T-helper 2 cell treated with Interferon-gamma antibody and Interleukin-4, amounts not matched to agents 100 ng/mL and 5 ng/mL, for 36 hours (primary cell): Measurements from ENCODE around the gene ARL4D. TPM values are rescaled to one million over a fixed set of nuclear protein-coding genes. Genes with fewer than 3 reads are reported as not detected.
"Not testable (repeated sequence)": the region's sequence is repeated elsewhere in the genome, so short reads cannot be mapped to it uniquely, and the experiment has no call there.

Experiments used
- intact Hi-C: fragments of 100-400 bp; cut with micrococcal nuclease; formaldehyde crosslinking; loops from one replicate; pipeline ENCODE4 v1.15.1; 2023
- total RNA-seq: library from RNA; stranded (reverse); gene quantifications from 2 replicates; pipeline ENCODE4 v1.2.3, GENCODE V29; 2022

ARL4D gene
- total RNA-seq, 1 donor from 2014 or later, result 5.6 TPM

DNA sequence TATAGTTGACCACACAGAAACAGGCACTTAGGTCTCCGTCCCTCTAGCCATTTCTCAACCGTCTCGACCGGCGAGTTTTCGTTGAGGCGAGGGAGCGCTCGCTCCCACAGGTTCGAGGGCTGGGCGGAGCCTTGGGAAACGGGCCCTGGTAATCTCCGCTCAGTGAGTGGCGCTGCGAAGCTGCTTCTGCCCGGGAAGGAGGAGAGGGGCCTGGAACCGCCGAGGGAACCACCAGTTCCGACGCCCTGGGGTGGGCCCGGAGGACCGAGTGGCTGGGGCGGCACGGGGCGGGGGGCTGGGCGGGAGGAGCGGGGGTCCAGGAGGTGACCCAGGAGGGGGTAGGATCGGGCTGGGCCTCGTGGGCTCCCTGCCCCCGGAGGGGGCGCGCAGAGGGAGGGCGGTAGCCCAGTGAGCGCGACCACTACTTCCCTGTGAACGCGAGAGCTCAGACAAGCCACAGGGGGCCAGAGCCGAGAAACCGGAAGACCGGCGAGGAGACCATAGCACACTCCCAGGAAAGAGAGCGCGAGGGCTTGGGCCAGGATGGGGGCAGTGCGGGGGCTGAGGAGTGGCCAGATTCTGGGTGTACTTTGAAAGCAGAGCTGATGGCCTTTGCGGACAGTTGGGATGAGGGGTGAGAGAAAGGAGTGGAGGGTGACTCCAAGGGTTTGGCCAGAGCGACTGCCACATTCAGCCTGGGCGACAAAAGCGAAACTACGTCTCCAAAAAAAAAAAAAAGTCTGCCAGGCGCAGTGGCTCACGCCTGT is 29.9 kb upstream of the ARL4D start:
- intact Hi-C loops, result loop anchor here (1.0 to 10.0 kb wide), 2 partner anchors 20 to 176 kb away; partner anchors contain the start of gene ETV4

GRCh38 chr17:43369986-43370385 is 28.8 kb upstream of the ARL4D start:
- intact Hi-C loops, result loop anchor here (10.0 kb wide), 1 partner anchor 175 kb away; the partner anchor contains the start of gene ETV4

- intact Hi-C loops, result no loop called here
Measured at GRCh38 chr17:43371227-43371821, 27.5 kb upstream of the ARL4D start.

DNA sequence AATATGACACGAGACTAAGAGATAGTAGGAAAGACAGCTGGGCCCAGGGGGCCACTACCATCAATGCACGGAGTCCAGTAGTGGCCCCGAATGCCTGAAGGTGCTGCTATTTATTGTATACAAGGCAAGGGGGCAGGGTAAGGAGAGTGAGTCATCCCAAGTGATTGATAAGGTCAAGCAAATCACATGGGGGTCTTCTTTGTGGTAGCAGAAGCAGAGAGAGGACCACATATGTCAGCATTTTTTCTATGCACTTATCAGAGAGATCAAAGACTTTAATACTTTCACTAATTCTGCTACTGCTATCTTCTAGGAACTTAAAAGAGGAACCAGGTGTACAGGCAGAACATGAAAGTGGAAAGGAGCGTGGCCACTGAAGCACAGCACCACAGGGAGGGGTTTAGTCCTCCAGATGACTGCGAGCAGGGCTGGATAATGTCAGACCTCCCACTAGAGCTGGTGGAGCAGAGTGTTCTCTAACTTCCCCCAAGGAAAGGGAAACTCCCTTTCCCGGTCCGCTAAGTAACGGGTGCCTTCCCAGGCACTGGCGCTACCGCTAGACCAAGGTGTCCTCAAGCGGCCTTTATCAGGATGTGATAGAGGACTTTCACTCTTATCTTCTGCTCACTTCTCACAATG is 26.4 kb upstream of the ARL4D start:
- intact Hi-C loops, result no loop called here

DNA sequence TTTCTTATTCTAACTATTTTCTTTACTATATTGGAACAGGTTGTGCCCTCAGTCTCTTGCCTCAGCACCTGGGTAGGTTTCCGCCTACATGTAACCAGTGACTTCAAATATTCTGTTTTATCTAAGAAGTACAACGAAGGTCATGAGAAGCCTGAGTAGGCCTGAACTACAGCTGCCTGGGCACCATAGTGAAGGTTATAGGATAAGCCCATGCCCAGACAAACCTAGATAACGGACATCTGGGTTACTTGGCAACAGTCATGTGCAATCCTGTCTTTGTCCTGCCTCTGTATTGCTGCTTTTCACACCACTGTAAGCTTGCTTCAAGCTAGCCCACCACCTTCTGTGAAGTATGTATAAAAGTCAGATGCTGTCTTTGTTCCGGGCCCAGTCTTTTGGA is 25.4 kb upstream of the ARL4D start:
- intact Hi-C loops, result no loop called here

- intact Hi-C loops, result not testable (repeated sequence)
Measured at GRCh38 chr17:43375915-43376314, 22.9 kb upstream of the ARL4D start.

- intact Hi-C loops, result no loop called here
Measured at GRCh38 chr17:43377056-43377810, 21.6 kb upstream of the ARL4D start.

GRCh38 chr17:43378766-43379165 is 20.0 kb upstream of the ARL4D start:
- intact Hi-C loops, result no loop called here

DNA sequence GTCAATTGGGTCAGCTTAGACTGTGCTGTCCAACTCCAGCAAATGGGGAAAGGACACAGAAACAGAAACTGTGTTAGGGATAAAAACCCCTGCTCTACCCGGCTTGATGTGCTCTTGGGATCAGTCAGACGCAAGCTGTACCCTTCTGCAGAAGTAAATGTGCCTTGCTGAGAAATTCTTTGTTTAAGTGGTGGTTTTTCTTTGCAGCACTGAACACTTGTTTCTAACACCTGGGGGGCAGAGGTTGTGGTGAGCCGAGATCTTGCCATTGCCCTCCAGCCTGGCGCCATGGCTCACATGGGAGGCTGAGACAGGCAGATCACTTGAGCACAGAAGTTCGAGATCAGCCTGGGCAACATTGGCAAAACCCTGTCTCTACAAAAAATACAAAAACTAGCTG is 18.5 kb upstream of the ARL4D start:
- intact Hi-C loops, result no loop called here

DNA sequence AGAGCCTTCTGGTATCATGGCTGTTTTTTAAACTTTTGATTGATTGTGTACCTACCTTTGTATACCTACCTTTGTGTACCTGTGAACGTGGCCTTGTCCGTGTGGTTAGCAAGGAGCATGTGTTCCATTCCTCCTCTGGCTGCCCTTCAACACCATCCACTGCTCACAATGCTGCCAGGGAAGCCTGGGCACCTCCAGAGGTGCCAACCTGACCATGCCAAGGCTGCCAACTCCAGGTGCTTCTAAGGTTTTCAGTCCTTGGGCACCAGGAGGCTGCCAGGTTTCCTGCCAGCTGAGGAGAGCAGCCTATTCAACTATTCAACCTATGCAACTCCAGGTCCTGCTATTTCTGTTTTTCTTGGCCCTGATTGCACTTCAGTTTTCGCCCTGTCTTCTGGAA is 17.6 kb upstream of the ARL4D start:
- intact Hi-C loops, result no loop called here

DNA sequence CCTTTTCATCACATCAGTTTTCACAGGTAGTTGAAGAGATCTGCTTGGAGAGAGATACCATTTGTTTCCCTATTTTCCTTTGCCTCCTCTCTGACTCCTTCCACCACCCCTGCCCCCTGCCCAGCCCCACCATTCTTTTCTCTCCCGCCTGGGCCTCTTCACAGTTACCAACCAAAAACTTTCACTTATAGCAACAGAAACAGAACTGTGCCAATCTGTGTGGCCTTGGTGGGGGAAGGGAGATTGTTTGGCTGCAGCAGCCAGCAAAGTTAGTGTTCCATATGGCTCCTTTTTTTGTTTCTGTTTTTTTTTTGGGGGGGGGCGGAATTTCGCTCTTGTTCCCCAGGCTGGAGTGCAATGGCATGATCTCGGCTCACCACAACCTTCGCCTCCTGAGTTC is 17.2 kb upstream of the ARL4D start:
- intact Hi-C loops, result no loop called here

DNA sequence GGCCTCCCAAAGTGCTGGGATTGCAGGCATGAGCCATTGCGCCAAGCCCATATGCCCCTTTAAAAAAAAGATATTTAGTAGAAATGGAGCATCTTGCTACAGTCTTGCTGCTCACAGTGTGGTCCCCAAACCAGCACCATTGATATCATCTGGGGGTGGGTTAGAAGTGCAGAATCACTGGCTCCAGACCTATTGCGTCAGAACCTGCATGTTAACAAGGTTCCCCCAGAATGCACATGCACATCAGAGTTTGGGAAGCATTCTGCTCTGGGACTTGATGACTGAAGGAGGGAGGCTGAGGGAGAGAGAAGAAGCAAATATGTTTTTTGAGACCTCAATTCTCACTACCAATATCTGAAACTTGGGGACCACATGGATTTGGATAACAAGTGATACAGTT is 16.0 kb upstream of the ARL4D start:
- intact Hi-C loops, result no loop called here

GRCh38 chr17:43383372-43383771 is 15.4 kb upstream of the ARL4D start:
- intact Hi-C loops, result no loop called here

DNA sequence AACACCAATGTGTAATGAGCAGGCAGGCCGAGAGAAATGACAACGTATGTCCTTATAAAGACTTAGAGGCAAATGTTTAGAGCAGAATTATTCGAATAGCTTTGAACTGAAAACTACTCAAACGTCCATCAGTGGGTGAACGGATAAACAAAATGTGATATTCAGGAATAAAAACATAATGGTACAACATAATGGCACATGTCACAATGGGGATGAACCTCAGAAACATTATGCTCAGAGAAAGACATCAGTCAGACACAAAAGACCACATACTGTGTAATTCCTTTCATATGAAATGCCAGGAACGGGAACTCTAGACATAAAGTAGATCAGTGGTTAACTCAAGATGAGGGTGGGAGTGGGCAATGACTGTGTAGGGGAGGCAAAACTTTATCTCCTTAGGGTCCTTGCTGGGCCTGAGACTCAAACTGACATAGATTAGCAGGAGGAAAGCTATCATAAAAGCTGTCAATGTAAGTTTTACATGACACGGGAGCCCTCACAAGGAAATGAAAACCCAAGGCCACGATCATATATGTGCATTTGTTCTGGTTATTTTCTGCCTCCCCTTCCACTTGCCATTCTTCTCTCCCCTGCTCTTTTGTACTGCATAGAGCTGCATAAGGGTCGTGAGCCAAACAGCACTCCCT is 14.8 kb upstream of the ARL4D start:
- intact Hi-C loops, result no loop called here

DNA sequence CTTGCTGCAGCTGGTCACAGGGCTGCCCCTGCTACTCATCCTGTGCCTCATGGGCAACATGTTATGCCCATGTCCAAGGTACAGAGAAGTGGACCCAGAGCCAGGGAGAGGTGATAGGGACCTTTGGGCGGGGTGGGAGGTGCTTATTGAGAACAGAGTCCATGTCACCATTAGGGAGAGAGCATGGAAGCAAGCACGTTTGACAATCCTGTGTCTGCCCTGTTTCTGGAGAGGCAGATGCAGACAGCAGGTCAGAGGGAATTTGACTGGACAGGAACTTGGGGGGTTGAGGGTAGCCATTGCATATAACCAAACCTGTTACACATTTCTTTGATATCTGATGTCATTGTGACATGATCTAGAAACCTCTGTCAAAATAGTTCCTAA is 14.3 kb upstream of the ARL4D start:
- intact Hi-C loops, result no loop called here

- intact Hi-C loops, result loop anchor here (5.0 kb wide), 1 partner anchor 258 kb away; the partner anchor contains the start of gene BRCA1
Measured at GRCh38 chr17:43385046-43385831, 13.6 kb upstream of the ARL4D start.

DNA sequence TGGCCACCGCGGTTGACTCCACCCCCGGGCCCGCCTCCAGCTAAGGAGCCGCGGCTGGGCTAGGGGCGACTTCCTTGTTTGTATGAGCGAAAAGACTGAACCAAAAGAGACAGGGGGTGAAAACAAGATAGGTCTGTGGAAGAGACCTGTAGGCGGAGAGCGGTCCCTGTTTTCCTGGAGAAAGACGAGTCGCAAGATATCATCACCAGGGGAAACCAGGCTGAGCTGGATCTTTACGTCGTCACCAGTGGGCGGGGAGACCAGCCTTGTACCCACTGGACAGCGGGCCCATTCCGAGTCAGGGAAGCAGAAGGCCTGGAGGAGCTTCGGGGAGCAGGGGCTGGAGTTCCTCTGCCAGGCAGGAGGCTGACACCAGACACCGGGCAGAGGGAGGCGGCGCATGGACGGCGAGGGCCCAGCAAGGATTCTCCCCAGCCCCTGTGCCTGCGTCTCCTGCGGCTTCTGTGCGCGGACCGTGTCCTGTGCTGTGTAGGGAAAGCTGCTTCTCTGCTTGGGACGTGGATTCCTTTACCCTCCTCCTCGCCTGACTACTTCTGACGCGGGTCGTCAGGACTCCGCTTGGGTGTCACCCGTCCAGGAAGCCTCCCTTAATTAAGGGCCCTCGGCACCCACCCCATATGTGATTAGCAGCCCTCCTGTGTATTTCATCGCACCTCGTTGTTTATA is 10.3 kb upstream of the ARL4D start:
- intact Hi-C loops, result loop anchor here (1.0 to 5.0 kb wide), 2 partner anchors 20 to 261 kb away; partner anchors contain the start of gene BRCA1

GRCh38 chr17:43389046-43389947 is 9.5 kb upstream of the ARL4D start:
- intact Hi-C loops, result loop anchor here (1.0 to 5.0 kb wide), 2 partner anchors 21 to 262 kb away; partner anchors contain the start of gene BRCA1

- intact Hi-C loops, result no loop called here
Measured at GRCh38 chr17:43392397-43392796, 6.4 kb upstream of the ARL4D start.
